CD4-positive, alpha-beta T cell treated with Interleukin-1 beta for 1 hour (primary cell): ENCODE data around the gene USH1G.

Source experiments
- DNase-seq, 2 donors: peaks; one replicate each; pipeline ENCODE4 v3.0.0-alpha.2; 2020 to 2022

The USH1G gene

DNA sequence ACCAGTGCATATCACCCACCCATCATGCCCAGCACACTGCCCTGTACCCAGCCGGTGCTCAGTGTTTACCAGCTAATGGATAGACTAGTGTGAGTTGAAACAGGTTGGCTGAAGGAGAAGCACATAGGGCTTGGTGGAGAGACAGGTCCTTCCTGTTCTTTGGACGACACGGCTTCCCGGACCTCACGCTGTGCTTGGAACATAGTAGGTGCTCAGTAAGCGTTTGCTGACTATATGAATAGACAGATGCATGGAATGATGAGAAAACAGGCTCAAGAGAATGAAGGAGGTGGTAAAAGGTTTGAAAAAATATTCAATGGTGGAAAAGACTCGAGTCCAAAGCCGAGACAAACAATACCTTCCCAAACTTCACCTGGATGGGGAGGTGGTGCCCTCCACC lies 22.8 kb downstream of the USH1G start:
- DNase-seq: no peak

DNA sequence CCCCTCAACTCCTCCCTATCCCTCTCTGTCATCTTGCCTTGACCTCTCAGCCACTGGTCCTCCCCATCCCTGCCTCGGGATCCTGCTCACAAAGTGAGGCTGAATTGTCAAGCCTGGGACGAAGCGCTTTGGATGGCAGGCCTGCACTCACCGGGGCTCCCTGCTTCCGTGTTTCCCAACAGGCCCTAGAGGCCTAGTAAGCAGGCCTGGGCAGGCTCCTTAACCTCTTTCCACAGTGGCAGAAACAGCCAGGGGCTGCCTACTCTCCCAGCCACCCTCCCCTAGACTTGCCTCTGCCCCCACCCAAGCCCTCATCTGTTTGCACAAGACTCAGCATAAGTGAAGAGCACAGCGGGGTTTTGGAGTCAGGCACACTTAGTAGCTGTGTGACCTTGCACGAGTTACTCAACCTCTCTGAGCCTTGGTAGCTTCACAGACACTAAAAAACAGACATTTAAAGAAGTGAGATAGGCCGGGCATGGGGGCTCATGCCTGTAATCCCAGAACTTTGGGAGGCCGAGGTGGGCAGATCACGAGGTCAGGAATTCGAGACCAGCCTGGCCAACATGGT lies 24.6 kb downstream of the USH1G start:
- DNase-seq: no peak

DNA sequence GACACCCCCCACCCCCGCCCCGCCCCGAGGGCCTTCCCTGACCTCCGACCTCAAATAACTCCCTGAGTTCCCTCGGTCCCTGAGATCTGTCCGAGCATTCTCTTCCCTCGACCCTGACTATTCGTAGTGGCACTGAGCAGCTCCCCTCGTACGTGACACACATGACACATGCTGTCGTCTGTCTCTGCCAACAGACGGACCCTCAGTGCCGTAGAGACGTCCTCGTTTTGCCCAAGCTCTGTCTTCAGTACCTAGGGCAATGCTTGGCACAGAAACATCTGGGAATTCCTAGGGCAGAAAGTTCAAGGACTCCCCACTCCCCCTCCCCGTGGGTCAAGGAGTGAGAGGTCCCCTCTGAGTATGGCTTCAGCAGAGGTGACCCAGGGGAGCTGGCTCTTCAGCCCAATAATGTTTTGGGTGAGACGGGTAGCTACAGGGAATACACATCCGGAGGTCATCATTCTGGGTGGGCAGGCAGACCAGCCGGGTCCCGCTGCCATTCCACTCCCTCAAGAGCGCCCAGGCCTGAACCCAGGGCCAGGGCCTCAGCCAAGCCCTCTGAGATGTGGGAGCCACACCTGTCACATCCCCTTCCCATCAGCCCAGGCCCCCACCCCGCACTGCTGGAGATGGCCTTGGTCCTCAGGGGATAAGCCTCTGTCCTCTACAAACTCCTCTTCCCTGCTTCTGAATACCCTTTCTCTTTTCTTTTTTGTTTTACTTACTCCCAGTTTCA lies 29.0 kb downstream of the USH1G start:
- DNase-seq: no peak

DNA sequence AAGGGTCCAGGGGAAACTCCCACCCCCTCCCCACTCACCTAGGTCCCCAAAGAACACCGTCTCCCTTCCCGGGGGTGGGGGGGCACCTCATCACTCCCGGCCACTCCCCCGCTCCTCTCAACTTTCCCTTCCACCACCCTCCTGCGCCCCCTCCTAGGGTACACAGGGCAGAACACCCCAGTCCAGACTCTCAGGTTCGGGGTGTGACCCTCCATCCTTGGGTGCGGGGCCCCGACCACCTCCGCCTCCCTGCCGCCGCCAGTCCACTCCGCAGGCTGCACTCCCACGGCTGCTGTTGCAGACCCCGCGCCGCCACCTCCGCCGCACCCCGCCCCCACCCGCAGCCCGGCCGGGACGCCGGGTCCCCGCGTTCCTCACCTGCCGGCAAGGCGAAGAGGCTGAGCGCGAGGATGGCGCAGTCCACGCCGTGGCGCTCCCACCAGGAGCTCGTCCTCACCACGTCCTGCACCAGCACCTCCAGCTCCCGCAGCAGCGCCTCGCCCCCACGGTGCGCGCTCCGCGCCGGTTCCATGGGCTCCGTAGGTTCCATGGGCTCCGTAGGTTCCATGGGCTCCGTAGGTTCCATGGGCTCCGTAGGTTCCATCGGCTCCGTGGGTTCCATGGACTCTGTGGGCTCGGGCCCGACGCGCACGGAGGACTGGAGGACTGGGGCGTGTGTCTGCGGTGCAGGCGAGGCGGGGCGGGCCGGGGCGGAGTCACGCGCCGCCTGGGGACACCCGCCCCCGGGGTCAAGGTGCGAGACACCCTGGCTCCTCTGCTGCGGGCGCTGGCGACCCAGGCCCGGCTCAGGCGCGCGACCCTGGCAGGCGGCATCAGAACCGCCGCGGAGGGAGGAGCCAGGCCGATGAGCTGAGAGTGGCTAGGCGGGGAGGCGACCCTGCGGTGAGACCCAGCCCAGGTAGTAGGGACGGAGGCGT lies 29.8 kb downstream of the USH1G start, which contains the start of gene FADS6:
TSS of gene FADS6 (minus strand) at position 660 of the 938 bp plus-strand sequence. CDS start at position 622, 38 bp downstream.
- DNase-seq: no peak

DNA sequence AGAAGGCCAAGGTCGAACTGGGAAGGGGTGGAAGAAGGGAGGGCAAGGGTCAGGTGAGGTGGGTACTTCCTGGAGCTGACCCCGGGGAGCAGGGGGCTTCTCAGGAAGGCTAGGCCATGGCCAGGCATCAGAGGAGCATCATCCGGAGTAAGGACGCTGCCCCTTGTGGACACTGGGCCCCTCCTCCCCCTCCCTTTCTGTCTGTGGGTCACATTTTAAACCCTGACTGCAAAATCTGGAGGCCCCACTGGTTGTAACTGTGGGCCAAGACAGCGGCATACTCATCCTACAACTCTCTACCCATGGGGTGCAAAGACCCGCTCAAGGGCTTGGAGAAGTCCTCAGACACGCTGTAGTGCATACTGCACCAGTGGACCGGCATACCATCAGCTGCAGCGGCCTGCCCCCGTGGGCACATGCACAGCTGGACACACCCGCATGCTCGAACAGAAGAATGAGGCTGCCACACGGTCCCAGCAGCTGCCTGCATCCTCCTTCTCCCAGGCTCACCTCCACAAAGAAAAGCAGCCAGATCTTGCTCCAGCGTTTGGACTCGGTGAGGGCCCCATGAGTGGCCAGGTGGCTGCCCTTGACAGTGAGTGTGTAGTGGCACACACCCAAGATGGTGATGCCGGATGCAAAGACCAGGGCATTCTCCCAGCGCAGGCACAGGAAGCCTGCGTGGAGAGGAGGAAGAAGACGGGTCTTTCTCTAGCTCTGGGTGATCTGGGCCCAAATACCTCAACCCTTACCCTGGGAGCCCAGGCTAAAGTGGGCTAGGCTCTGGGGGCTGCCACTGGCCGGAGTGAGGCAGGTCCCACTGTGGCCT lies 30.8 kb downstream of the USH1G start:
- no peak for DNase-seq

DNA sequence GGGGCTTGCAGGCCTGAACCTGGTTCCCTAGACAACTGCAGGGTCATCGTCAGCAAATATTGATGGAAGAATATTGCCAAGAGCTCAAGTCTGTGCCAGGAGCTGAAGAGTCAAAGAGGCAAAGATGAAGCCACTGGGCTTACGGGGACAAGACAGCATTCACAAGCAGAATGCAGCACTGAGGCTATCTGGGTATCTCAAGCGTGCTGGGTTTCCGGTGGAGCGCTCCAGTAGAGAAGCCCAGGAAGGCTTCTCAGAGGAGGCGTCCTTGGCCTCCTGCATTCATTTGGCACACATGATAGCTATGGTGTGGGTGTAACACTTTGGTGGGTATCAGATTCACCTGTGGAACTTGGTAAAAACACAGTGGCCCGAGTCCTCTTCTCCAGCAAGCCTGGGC lies 32.5 kb downstream of the USH1G start:
- DNase-seq: no peak

DNA sequence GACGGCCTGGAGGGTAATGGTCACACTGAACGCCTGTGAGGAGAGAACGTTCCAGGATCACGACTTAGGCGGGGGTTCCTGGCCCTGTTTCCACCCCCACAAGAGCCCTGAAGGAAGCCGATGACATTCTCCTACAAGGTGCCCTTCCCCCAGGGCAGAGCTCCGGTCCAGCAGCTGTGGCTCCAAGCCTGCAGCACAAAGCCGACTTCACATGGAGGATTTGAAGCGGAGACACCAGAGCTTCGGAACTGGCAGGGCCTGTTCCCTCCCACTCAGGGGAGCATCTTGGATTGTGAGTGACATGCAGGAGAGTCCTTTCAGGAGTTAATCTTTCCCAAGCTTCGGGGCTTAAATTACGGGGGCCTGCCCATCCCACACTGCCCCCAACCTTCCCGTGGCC lies 34.6 kb downstream of the USH1G start:
- DNase-seq: no peak

DNA sequence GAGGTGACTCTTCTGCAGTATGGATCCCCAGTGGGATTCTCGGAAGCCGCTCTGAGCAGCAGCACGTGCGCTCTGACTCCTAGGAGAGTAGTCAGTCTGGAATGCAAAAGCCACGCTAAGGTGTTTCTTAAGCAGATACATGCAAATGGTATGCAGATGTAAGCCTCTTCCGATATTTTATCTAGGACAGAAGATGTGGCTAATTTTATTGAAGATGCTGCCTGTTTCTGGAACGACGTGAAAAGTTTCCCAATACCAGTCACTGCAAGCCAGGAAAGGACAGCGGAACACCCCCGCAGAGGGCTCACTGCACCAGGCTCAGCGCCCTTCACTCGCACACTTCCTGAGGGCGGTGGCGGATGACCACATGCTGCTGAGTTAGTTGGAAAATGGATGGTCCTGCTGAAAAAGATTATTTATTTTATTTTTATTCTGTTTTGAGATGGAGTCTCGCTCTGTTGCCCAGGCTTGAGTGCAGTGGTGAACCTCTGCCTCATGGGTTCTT lies 39.8 kb downstream of the USH1G start:
- DNase-seq: no peak

DNA sequence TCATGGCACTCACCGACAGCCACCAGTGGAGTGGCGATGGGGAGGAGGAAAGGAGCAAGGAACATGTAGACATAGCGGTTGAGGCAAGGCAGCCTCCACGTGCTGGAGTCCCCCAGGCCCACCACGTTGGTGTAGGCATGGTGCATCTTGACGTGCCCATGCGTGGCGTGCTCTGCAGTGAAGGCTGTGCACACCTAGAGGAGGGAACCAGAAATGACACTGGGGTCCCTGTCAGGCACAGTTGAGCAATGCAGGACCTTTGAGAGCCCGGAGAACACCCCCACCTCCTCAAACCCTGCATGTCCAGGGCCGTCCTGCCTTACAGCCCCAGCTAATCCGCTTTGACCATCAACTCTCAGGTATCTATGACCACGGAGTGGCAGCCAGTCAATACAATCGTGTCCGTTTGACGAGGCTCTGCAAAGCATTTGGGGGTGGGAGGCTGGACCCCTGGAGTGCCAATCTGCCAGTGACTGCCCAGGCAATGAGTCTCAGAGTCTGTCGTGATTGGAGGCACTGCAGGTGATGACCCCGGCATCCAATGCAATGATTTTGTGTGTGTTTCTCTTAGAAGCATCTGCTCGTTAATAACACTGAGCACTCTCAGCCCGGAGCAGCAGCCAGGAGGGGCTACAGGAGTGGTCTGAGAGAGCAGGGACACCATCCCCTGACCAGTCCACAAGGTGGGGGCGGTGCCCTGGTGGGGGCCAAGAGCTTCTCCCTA lies 40.4 kb downstream of the USH1G start:
- no peak for DNase-seq

DNA sequence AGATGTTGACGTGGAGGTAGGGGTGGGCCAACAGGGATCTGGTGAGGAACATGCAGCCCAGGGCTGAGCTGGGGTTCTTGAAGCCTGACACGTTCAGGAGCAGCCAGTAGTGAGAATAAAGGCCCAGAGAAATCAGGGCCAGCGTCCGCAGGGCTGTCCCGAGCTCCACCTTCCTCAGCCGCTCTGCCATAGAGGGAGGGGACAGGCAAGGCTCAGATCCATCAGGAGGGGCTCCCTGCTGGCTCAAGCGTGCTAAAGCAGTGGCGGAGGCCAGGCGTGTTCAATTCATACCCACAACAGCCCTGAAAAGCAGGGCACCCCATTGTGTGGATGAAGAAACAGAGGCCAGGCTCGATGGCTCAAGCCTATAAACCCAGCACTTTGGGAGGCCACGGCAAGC lies 42.0 kb downstream of the USH1G start:
- no peak for DNase-seq

DNA sequence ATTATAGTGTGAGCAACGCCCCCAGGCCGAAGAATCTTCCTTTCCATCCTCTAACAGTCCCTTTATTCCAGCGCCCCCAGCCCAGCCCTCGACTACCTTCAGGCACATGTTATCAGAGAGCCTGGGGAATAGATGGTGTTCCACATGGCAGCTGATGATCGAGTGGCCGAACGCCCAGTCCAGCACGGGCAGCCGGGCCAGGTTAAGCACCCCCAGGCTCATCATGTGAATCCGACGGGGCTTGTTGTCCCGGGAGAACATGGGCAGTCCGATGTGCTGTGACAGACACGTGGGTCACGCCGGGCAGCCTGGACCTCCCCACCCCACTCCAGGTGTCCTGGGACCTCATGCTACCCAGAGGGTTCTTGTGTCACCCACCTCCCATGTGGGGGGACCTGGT lies 43.7 kb downstream of the USH1G start:
- no peak for DNase-seq

DNA sequence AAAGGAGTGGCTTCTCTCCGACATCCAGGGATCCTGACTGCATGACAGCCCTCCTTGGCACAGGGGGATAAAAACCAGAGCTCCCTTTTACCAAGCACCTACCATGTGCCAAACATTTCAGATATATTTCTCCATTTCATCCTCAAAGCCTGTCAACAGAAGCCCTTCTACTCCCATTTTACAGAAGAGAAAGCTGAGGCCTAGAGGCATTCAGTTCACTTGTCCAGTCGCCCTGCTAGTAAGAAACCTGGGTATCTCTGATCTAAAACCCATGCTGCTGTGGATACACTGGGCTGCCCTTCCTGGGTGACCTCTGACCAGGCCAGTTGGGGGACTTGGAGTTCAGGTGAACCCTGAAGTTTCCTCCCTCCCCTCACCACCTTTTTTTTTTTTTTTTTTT lies 44.4 kb downstream of the USH1G start:
- DNase-seq: no peak

DNA sequence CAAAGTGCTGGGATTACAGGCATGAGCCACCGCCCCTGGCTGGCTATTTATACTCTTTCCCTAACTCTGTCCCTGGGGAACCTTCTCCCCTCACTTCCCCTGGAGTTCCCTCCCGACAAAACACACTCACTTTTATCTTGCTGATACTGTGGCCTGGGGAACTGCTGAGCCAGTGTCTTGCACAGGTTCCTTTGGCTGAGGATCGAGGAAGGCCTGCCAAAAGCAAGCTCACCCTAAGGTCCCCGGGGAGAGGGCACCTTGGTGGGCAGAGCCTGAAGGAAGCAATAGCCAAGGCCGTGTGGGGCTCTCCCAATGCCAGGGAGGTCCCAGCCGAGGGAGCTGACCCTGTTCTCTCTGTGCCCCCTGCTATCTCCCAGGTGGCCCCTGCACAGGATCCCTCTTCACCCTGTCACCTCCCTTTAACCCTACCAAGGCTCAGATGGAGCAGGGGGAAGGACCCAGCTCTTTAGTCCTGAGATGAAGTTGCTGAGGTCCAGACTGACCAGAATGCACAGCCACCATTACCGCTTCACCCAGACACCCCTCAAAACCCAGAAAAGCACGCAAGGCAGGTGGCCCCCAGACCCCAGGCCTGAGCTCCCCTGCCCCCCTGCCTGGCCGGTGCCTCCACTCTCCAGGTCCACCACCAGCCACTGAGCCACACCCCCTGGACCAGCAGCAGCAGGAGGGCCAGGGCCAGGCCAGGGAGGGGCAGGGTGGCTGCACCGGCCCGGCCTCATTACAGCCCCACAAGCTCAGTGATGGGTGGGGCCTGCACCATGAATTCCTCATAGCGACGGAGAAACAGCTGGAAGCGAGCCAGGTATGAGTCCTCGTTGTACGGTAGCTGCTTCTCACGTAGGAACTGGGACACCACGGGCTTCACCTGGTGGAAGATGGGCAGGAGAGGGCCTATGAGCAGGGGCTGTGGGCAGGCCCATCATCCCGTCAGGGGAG lies 45.2 kb downstream of the USH1G start:
- no peak for DNase-seq

DNA sequence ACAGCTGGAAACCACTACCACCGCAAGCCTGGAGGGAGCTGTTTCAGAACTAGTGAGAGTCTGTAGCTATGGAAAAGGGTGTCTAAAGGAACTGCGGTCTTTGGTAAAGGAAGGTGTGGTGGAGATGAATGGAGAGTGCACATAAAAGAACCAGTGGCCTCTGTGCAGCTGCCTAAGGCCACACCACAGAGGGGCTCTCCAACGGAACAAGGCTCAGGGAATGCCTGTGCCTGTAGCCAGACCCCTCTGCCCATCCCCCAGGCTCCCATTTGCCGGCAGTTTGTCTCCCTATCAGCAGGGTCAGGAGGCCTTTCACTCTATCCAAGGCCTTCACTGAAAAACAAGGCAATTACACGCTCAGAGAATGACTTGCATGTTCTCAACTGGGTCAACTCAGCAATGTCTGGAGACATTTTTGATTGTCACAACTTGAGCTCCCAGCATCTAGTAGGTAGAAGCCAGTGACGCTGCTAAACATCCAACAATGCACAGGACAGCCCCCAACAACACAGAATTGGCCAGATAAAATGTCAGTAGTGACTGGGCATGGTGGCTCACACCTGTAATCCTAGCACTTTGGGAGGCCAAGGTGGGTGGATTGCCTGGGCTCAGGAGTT lies 47.0 kb downstream of the USH1G start:
- DNase-seq: no peak

DNA sequence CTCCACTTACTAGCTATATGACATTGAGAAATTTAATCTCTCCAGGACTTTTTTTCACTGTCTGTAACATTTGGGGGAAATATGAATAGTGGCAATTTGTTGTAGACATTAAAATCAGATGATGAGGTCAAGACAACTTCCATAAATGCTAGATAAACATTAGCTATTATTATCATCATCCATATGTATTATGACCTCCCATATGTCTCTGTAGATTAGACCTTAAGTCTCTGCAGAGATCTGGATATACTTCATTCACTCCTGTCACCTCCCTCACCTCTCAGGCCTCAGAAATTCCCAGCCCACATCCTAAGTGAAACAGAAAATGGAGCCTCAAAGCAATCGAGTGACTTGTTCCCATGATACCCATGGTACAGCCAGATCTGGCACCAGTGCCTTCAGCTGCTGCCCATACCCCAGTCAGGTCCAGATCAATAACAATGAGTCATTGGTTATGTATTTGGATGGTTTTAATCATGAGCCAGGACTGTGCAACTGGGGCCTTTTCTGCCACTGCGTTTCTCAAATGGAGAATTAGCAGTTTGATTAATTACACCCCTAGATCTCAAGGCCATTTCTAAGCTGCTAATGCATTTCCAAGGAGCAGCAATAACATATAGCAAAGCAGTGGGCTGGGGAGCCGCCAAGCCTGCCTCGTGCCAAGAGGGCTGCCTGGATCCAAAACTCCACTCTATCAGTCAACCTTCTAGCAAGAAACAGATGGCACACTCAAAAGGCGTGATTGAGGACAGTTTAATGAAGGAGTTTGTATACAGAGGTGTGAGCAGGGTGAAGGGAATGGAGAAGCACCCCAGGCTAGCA lies 47.7 kb downstream of the USH1G start:
- no peak for DNase-seq

DNA sequence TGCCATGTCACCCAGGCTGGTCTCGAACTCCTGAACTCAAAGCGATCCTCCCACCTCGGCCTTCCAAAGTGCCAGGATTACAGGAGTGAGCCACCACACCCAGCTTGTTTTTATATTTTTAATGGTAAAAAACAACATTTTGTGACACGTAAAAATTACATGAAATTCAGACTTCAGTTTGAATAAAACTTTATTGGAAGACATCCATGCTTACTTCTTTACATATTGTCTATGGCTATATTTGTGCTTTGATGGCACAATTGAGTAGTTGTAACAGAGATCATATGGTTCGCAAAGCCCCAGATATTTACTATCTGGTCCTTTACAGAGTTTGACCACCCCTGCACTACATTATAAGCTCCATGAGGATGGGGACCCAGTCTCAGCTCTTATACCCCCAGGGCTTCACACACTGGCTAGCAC lies 48.4 kb downstream of the USH1G start:
- no peak for DNase-seq

DNA sequence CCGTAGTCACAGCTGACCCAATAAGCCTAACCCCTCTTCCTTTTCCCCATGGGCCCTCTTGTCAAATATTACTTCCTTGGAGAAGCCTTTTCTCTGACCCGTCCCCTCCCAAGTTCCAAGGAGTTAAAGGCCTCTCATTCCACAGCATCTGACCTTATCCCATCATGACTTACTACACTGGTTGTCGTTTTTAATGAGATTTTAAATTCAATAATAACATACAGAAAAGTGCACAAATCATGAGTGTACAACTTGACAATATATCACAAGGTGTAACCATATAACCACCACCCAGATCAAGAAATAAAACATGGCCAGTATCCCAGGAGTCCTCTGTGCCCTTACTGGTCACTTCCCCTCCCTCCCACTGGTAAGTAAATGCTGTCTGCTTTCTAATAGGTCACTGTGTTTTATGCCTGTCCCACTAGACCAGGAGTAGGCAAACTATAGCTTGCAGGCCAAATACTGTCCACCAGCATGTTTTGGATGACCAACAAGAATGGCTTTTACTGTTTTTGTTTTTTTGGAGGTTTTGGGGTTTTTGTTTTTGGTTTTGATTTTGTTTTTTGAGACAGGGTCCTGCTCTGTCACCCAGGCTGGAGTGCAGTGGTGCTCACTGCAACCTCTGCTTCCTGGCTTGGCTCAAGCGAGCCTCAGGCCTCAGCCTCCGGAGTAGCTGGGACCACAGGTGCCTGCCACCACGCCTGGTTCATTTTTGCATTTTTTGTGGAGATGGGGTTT lies 49.0 kb downstream of the USH1G start:
- no peak for DNase-seq
